ENCODE results near the gene ARMS2.

Gene ARMS2

GRCh38 chr10:122422266-122422989, 32.0 kb upstream of the ARMS2 start:
- no peak overlapping the region for H3K4me2 ChIP-seq (ENCODE audit: low read length)
- H3K9me3 ChIP-seq (ENCODE audit: low read length): no peaks in the 10 kb centered on the region
- no peaks in the 10 kb centered on the region for H3K9me2 ChIP-seq (ENCODE audit: low read depth, low read length)
- H3K79me2 ChIP-seq (ENCODE audit: insufficient read depth, low read length): no peaks in the 10 kb centered on the region
- no peaks in the 10 kb centered on the region for H3K4me1 ChIP-seq (ENCODE audit: insufficient read depth, low read length, severe bottlenecking)
- H3K27ac ChIP-seq (ENCODE audit: low read depth, low read length, poor library complexity, severe bottlenecking): no peak overlapping the region
- TF ChIP-seq EZH2 (IDR thresholded peaks at IDR 0.05; ENCODE audit: borderline replicate concordance, low read length): no peak
- TF ChIP-seq, protein P1, sequence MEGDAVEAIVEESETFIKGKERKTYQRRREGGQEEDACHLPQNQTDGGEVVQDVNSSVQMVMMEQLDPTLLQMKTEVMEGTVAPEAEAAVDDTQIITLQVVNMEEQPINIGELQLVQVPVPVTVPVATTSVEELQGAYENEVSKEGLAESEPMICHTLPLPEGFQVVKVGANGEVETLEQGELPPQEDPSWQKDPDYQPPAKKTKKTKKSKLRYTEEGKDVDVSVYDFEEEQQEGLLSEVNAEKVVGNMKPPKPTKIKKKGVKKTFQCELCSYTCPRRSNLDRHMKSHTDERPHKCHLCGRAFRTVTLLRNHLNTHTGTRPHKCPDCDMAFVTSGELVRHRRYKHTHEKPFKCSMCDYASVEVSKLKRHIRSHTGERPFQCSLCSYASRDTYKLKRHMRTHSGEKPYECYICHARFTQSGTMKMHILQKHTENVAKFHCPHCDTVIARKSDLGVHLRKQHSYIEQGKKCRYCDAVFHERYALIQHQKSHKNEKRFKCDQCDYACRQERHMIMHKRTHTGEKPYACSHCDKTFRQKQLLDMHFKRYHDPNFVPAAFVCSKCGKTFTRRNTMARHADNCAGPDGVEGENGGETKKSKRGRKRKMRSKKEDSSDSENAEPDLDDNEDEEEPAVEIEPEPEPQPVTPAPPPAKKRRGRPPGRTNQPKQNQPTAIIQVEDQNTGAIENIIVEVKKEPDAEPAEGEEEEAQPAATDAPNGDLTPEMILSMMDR (IDR thresholded peaks at IDR 0.05; ENCODE audit: low read length): no peak
- H4K20me1 ChIP-seq (ENCODE audit: insufficient read depth, low read length): no peaks in the 10 kb centered on the region
- H3K9ac ChIP-seq (ENCODE audit: low read length): no peak overlapping the region
- H3F3A ChIP-seq (ENCODE audit: insufficient read depth, low read length): no peaks in the 10 kb centered on the region
- H3K36me3 ChIP-seq (ENCODE audit: insufficient read depth, low read length): no peaks in the 10 kb centered on the region
- no peak overlapping the region for H3K4me3 ChIP-seq (ENCODE audit: low read depth, low read length, poor library complexity, severe bottlenecking)
- no peaks in the 10 kb centered on the region for H3K27me3 ChIP-seq (ENCODE audit: insufficient read depth, low read length)
- no peak overlapping the region for H2AFZ ChIP-seq (ENCODE audit: low read length)

GRCh38 chr10:122424059-122424458, 30.4 kb upstream of the ARMS2 start:
- Histone ChIP-seq H3K9ac (ENCODE audit: low read length) (no peak overlapping the region), H3K79me2 (ENCODE audit: insufficient read depth, low read length) (no peaks in the 10 kb centered on the region), H3K9me3 (ENCODE audit: low read length) (no peaks in the 10 kb centered on the region), H3K4me3 (ENCODE audit: low read depth, low read length, poor library complexity, severe bottlenecking) (no peak overlapping the region), H3K27me3 (ENCODE audit: insufficient read depth, low read length) (no peaks in the 10 kb centered on the region), H4K20me1 (ENCODE audit: insufficient read depth, low read length) (no peaks in the 10 kb centered on the region), H3K9me2 (ENCODE audit: low read depth, low read length) (no peaks in the 10 kb centered on the region), H3K4me1 (ENCODE audit: insufficient read depth, low read length, severe bottlenecking) (no peaks in the 10 kb centered on the region), H3K27ac (ENCODE audit: low read depth, low read length, poor library complexity, severe bottlenecking) (no peak overlapping the region), H2AFZ (ENCODE audit: low read length) (no peak overlapping the region), H3K36me3 (ENCODE audit: insufficient read depth, low read length) (no peaks in the 10 kb centered on the region), H3K4me2 (ENCODE audit: low read length) (no peak overlapping the region), H3F3A (ENCODE audit: insufficient read depth, low read length) (no peaks in the 10 kb centered on the region)
- TF ChIP-seq, protein P1 (IDR thresholded peaks at IDR 0.05; ENCODE audit: low read length): no peak
- TF ChIP-seq EZH2 (IDR thresholded peaks at IDR 0.05; ENCODE audit: borderline replicate concordance, low read length): no peak

DNA sequence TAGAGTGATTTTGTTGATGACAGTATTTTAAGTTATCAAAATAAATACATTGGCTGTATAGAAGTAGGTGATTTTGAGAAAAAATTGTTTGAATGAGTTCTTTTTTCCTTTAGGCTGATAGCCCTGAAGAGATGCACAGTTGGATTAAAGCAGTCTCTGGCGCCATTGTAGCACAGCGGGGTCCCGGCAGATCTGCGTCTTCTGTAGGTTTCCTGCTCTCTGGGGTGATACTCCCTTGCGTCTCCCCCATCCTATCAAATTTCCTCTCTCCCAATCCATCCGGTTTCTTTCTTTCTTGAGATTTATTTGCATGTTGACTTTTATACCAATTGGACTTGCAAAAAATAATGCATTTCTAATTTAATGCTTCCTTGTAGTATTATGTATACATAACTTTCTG, 27.6 kb upstream of the ARMS2 start:
- Histone ChIP-seq H3K79me2 (ENCODE audit: insufficient read depth, low read length) (no peaks in the 10 kb centered on the region), H3K4me3 (ENCODE audit: low read depth, low read length, poor library complexity, severe bottlenecking) (no peak overlapping the region), H3K4me1 (ENCODE audit: insufficient read depth, low read length, severe bottlenecking) (no peaks in the 10 kb centered on the region), H3F3A (ENCODE audit: insufficient read depth, low read length) (no peaks in the 10 kb centered on the region), H3K9ac (ENCODE audit: low read length) (no peak overlapping the region), H3K27ac (ENCODE audit: low read depth, low read length, poor library complexity, severe bottlenecking) (no peak overlapping the region), H2AFZ (ENCODE audit: low read length) (no peak overlapping the region), H3K9me3 (ENCODE audit: low read length) (no peaks in the 10 kb centered on the region), H3K36me3 (ENCODE audit: insufficient read depth, low read length) (no peaks in the 10 kb centered on the region), H3K27me3 (ENCODE audit: insufficient read depth, low read length) (no peaks in the 10 kb centered on the region), H4K20me1 (ENCODE audit: insufficient read depth, low read length) (no peaks in the 10 kb centered on the region), H3K9me2 (ENCODE audit: low read depth, low read length) (no peaks in the 10 kb centered on the region), H3K4me2 (ENCODE audit: low read length) (no peak overlapping the region)
- TF ChIP-seq, protein P1 (IDR thresholded peaks at IDR 0.05; ENCODE audit: low read length): no peak
- TF ChIP-seq EZH2 (IDR thresholded peaks at IDR 0.05; ENCODE audit: borderline replicate concordance, low read length): no peak

Data from OCI-LY1 (cell line).